K562 (cell line): ENCODE results near the gene AAK1. TPM values are rescaled to one million over a fixed set of nuclear protein-coding genes. Genes with fewer than 3 reads are reported as not detected.

Source experiments
- ATAC-seq: fragments of 200-7000 bp; cut with Tn5 transposase; 3 replicates; pipeline ENCODE4 v1.9.1; 2020; ENCODE audit warnings: moderate library complexity
- BruUV-seq: library from RNA; stranded (reverse); fragments of 400-500 nt; replicated peaks from 2 replicates; lab custom pipeline; 2021; lab: Mats Ljungman, UMichigan
- CTCF ChIA-PET: fragments of 300-600 bp; formaldehyde crosslinking; extraction: SDS; loops from one replicate; lab custom pipeline; 2021; ENCODE audit warnings: low intra/inter-chr PET ratio; lab: Yijun Ruan, JAX
- POLR2A ChIA-PET: fragments of 300-600, 350-650 bp; sonication (Branson Sonifier 250); formaldehyde crosslinking; extraction: SDS; loops from one replicate; lab custom pipeline; 2021; ENCODE audit warnings: antibody characterized with exemption, inconsistent platforms; lab: Yijun Ruan, JAX
- DNase-seq, 4 experiments: peaks; one replicate each; pipeline versions ENCODE4 v3.0.0 to v3.0.0-alpha.2; 2011 to 2018; ENCODE audit warnings: low spot score in 3 of 4, mixed read lengths in 3 of 4; ENCODE audit errors: extremely low read depth in 1 of 4
- FAIRE-seq: peaks from 2 replicates; lab custom pipeline; 2011; peaks lifted over from hg19 to GRCh38; lab: Jason Lieb, UNC
- H2AFZ ChIP-seq: 2 replicates; pipeline ENCODE4 v1.6.0; 2011; ENCODE audit warnings: low read depth, low read length, control low read depth, inconsistent platforms
- H3K27ac ChIP-seq: fragments of 200-600 bp; 3 replicates; pipeline ENCODE4 v1.8.0; 2011; ENCODE audit warnings: low read depth, mild to moderate bottlenecking, control low read depth, inconsistent platforms, low read length, moderate library complexity, mixed read lengths; ENCODE audit errors: extremely low read depth
- H3K27me3 ChIP-seq, 2 experiments: fragments of 300-600 bp in 1 of 2; 2 replicates in 1 of 2; 3 replicates in 1 of 2; pipeline versions ENCODE4 v1.6.0 to v1.8.0; 2011; ENCODE audit warnings: inconsistent platforms in 2 of 2, low read length in 2 of 2, mild to moderate bottlenecking in 1 of 2, mixed read lengths in 1 of 2, moderate library complexity in 1 of 2; ENCODE audit not compliant: control insufficient read depth in 2 of 2, insufficient read depth in 2 of 2
- H3K36me3 ChIP-seq: fragments of 300-600 bp; 3 replicates; pipeline ENCODE4 v1.8.0; 2011; ENCODE audit warnings: mild to moderate bottlenecking, low read length, inconsistent platforms; ENCODE audit not compliant: control insufficient read depth, insufficient read depth
- H3K4me1 ChIP-seq, 2 experiments: fragments of 200-600 bp in 1 of 2; replicated peaks in 1 of 2; 2 replicates in 1 of 2; 3 replicates in 1 of 2; pipeline versions ENCODE4 v1.5.1 to v1.8.0; 2011; ENCODE audit warnings: inconsistent platforms in 2 of 2, low read length in 2 of 2, mild to moderate bottlenecking in 1 of 2, mixed read lengths in 1 of 2, moderate library complexity in 1 of 2; ENCODE audit not compliant: control insufficient read depth in 2 of 2, insufficient read depth in 2 of 2
- H3K4me2 ChIP-seq: 2 replicates; pipeline ENCODE4 v1.6.1; 2011; ENCODE audit warnings: low read length, control low read depth, inconsistent platforms, mixed read lengths; ENCODE audit not compliant: insufficient read depth
- H3K4me3 ChIP-seq: fragments of 200-600 bp; sonication (generic), shearing (Covaris generic); 2 replicates; pipeline ENCODE4 v1.5.1; 2016; ENCODE audit warnings: control low read depth, inconsistent platforms
- H3K79me2 ChIP-seq: fragments of 200-600 bp; 3 replicates; pipeline ENCODE4 v1.8.0; 2011; ENCODE audit warnings: low read length, inconsistent platforms; ENCODE audit not compliant: control insufficient read depth, insufficient read depth
- H3K9ac ChIP-seq, 2 experiments: 2 replicates each; pipeline versions ENCODE4 v1.6.0 to v1.6.1; 2011; ENCODE audit warnings: low read depth in 2 of 2, low read length in 2 of 2, control low read depth in 1 of 2, inconsistent platforms in 1 of 2, mild to moderate bottlenecking in 1 of 2, mixed read lengths in 1 of 2; ENCODE audit not compliant: insufficient read depth in 1 of 2
- H3K9me1 ChIP-seq: one replicate; pipeline ENCODE4 v1.6.0; 2011; ENCODE audit warnings: inconsistent platforms, mild to moderate bottlenecking, low read length, moderate library complexity; ENCODE audit not compliant: control insufficient read depth, insufficient read depth
- H3K9me3 ChIP-seq: replicated peaks from 2 replicates; pipeline ENCODE4 v1.5.1; 2011; ENCODE audit warnings: low read depth, low read length, inconsistent platforms; ENCODE audit not compliant: control insufficient read depth, insufficient read depth
- H4K20me1 ChIP-seq: replicated peaks from 2 replicates; pipeline ENCODE4 v1.6.1; 2011; ENCODE audit warnings: low read length, inconsistent platforms, mixed read lengths; ENCODE audit not compliant: control insufficient read depth, insufficient read depth
- ERF ChIP-seq: fragments of 450-650 bp; formaldehyde crosslinking; IDR thresholded peaks from 2 replicates; pipeline ENCODE4 v1.4.0; 2020; ENCODE audit warnings: mild to moderate bottlenecking, mixed read lengths
- ETS2 ChIP-seq: IDR thresholded peaks from 2 replicates; pipeline ENCODE4 v1.6.1; 2016; ENCODE audit warnings: borderline replicate concordance, missing genetic modification characterization, mild to moderate bottlenecking, moderate library complexity, missing compliant biosample characterization; ENCODE audit not compliant: poor library complexity, severe bottlenecking
- EWSR1 ChIP-seq: fragments of 450-650 bp; IDR thresholded peaks from 2 replicates; pipeline ENCODE4 v1.6.1; 2018; ENCODE audit warnings: borderline replicate concordance, mild to moderate bottlenecking, low read depth, moderate library complexity; ENCODE audit not compliant: partially characterized antibody
- NR1H2 ChIP-seq: sonication (generic); formaldehyde crosslinking; IDR thresholded peaks from 2 replicates; pipeline ENCODE4 v1.4.0; 2020; ENCODE audit warnings: mild to moderate bottlenecking, missing genetic modification reagents
- PCBP1 ChIP-seq: fragments of 200-400 bp; formaldehyde crosslinking; IDR thresholded peaks from 2 replicates; pipeline ENCODE4 v1.6.1; 2018; ENCODE audit warnings: mild to moderate bottlenecking, low read depth, low read length; ENCODE audit not compliant: poor library complexity, severe bottlenecking
- RBM17 ChIP-seq: fragments of 200-400 bp; formaldehyde crosslinking; IDR thresholded peaks from 2 replicates; pipeline ENCODE4 v1.6.1; 2017; ENCODE audit warnings: low read depth, mild to moderate bottlenecking, low read length, borderline replicate concordance
- SOX6 ChIP-seq: fragments of 450-650 bp; IDR thresholded peaks from 2 replicates; pipeline ENCODE4 v1.6.1; 2014; ENCODE audit warnings: mild to moderate bottlenecking
- SP2 ChIP-seq: IDR thresholded peaks from 2 replicates; pipeline ENCODE4 v1.6.1; 2011; ENCODE audit warnings: mild to moderate bottlenecking, low read depth, low read length, moderate library complexity; ENCODE audit not compliant: poor library complexity, severe bottlenecking; ENCODE audit errors: extremely low read depth
- ZEB2 ChIP-seq: fragments of 450-650 bp; IDR thresholded peaks from 2 replicates; pipeline ENCODE4 v1.6.1; 2016
- WGBS: fragments of 100-300 bp; shearing (Covaris generic); methylation state at CpG from one replicate; pipeline ENCODE4 v1.1.6; 2016; ENCODE audit warnings: low coverage, mixed read lengths; ENCODE audit not compliant: insufficient coverage; ENCODE audit errors: missing lambda C conversion rate; 5-methylcytosine and 5-hydroxymethylcytosine counted together
- in situ Hi-C: fragments of 300-500 bp; cut with MboI; formaldehyde crosslinking; loops from 4 replicates; pipeline ENCODE4 v1.15.0; 2018; ENCODE audit warnings: inconsistent platforms, mixed read lengths
- intact Hi-C: fragments of 100-400 bp; cut with micrococcal nuclease; formaldehyde crosslinking; loops from 2 replicates; pipeline ENCODE4 v1.14.2; 2022
- polyA plus RNA-seq, 8 experiments: library from polyadenylated mRNA; depleted of rRNA in 4 of 8; stranded (reverse) in 5 of 8; unstranded in 3 of 8; fragments of >200 nt; fragmentation: Nextera tagmentation in 2 of 8; fragmentation: Illumina TruSeq in 1 of 8; extraction: Ambion mirVana in 2 of 8; extraction: Trizol in 1 of 8; gene quantifications; 2 replicates each; pipeline versions ENCODE4 v1.2.1 to v1.2.3, GENCODE V29; 2011 to 2014; ENCODE audit warnings: inconsistent platforms in 1 of 8, missing spikeins in 1 of 8
- total RNA-seq, 7 experiments: library from RNA; depleted of rRNA in 6 of 7; stranded (reverse); fragments of >200 nt in 6 of 7; fragmentation: Illumina TruSeq in 2 of 7; extraction: Trizol in 2 of 7; gene quantifications; 2 replicates each; pipeline versions ENCODE4 v1.2.1 to v1.2.3, GENCODE V29; 2011 to 2021; ENCODE audit warnings: low replicate concordance in 1 of 7
- TF ChIP-seq, protein P1 (sequence below): sonication (generic); formaldehyde crosslinking; IDR thresholded peaks from 2 replicates; pipeline ENCODE4 v1.8.0; 2022; ENCODE audit warnings: missing genetic modification reagents, mild to moderate bottlenecking, borderline replicate concordance
- TF ChIP-seq, protein P2 (sequence below): fragments of 250-450 bp; sonication (Bioruptor Pico); IDR thresholded peaks from 2 replicates; pipeline ENCODE4 v1.5.0; 2020; ENCODE audit warnings: mild to moderate bottlenecking
- TF ChIP-seq, protein P3 (sequence below), 2 experiments: IDR thresholded peaks in 1 of 2; conservative IDR thresholded peaks in 1 of 2; 2 replicates each; pipeline ENCODE4 v1.6.1; 2016; ENCODE audit warnings: low read depth in 2 of 2, mild to moderate bottlenecking in 1 of 2, missing compliant biosample characterization in 1 of 2, missing genetic modification characterization in 1 of 2, moderate library complexity in 1 of 2
- TF ChIP-seq, protein P4 (sequence below), 3 experiments: IDR thresholded peaks in 2 of 3; conservative IDR thresholded peaks in 1 of 3; 2 replicates each; pipeline ENCODE4 v1.5.1; 2011 to 2012; ENCODE audit warnings: low read length in 3 of 3, mild to moderate bottlenecking in 3 of 3, control low read depth in 2 of 3, improper control_type of control experiment in 1 of 3, inconsistent platforms in 1 of 3, low read depth in 1 of 3, mixed read lengths in 1 of 3, moderate library complexity in 1 of 3; ENCODE audit not compliant: insufficient read depth in 2 of 3

The AAK1 gene
- total and polyA plus RNA-seq, 9 of the 15 experiments (the other 6 are each of a cell fraction or from before 2014, with no cell fraction given), result 0.89 to 17.1 (median 6.0) TPM

DNA sequence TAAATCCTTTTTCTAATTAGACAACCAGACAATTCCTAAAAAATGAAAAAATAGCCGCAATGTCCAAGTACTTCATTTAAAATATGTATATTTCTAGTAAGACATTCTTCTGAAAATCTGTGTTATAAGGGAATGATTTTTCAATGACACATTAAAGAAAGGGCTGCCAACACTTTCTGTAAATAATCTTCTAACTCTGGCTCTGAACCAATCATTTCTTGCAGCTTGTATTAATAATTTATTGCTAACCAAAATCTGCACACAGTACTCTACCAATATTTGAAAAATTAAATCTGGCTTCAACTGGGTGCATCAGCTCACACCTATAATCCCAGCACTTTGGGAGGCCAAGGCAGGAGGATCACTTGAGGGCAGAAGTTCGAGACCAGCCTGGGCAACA is 214.6 kb downstream of the AAK1 start:
- ATAC-seq, result no peak
- Histone ChIP-seq H3K4me1 (no peaks in the 10 kb centered on the region), H2AFZ (no peak overlapping the region), H3K9me3 (no peaks in the 10 kb centered on the region), H4K20me1 (no peaks in the 10 kb centered on the region), H3K36me3 (peaks cover 21% of the 10 kb centered on the region), H3K79me2 (no peaks in the 10 kb centered on the region), H3K4me3 (no peak overlapping the region), H3K9ac (no peak overlapping the region), H3K27ac (no peak overlapping the region), H3K27me3 (no peaks in the 10 kb centered on the region), H3K4me2 (no peak overlapping the region), H3K9me1 (no peaks in the 10 kb centered on the region)
- ChIA-PET POLR2A (interaction anchor here (0.9 to 1.3 kb wide), 3 partner anchors 8 to 28 kb away, joined by 4 to 6 read pairs (median 5); partner anchors contain the start of gene NFU1), CTCF (no interaction called here)
- intact Hi-C loops (no loop called here), in situ Hi-C loops (no loop called here)
- BruUV-seq, result no TSS peak
- FAIRE-seq, result no peak
- no peak for DNase-seq
- WGBS, result 72% methylated on average over 2 of the region's 2 CpGs
- TF ChIP-seq, protein P1, sequence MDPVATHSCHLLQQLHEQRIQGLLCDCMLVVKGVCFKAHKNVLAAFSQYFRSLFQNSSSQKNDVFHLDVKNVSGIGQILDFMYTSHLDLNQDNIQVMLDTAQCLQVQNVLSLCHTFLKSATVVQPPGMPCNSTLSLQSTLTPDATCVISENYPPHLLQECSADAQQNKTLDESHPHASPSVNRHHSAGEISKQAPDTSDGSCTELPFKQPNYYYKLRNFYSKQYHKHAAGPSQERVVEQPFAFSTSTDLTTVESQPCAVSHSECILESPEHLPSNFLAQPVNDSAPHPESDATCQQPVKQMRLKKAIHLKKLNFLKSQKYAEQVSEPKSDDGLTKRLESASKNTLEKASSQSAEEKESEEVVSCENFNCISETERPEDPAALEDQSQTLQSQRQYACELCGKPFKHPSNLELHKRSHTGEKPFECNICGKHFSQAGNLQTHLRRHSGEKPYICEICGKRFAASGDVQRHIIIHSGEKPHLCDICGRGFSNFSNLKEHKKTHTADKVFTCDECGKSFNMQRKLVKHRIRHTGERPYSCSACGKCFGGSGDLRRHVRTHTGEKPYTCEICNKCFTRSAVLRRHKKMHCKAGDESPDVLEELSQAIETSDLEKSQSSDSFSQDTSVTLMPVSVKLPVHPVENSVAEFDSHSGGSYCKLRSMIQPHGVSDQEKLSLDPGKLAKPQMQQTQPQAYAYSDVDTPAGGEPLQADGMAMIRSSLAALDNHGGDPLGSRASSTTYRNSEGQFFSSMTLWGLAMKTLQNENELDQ (CRISPR knock-in tag), result no peak
- no peak for TF ChIP-seq SOX6
- no peak for TF ChIP-seq ZEB2
- no peak for TF ChIP-seq NR1H2 (CRISPR knock-in tag)
- TF ChIP-seq, protein P2, sequence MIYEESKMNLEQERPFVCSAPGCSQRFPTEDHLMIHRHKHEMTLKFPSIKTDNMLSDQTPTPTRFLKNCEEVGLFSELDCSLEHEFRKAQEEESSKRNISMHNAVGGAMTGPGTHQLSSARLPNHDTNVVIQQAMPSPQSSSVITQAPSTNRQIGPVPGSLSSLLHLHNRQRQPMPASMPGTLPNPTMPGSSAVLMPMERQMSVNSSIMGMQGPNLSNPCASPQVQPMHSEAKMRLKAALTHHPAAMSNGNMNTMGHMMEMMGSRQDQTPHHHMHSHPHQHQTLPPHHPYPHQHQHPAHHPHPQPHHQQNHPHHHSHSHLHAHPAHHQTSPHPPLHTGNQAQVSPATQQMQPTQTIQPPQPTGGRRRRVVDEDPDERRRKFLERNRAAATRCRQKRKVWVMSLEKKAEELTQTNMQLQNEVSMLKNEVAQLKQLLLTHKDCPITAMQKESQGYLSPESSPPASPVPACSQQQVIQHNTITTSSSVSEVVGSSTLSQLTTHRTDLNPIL (CRISPR knock-in tag), result no peak
- TF ChIP-seq, protein P3, sequence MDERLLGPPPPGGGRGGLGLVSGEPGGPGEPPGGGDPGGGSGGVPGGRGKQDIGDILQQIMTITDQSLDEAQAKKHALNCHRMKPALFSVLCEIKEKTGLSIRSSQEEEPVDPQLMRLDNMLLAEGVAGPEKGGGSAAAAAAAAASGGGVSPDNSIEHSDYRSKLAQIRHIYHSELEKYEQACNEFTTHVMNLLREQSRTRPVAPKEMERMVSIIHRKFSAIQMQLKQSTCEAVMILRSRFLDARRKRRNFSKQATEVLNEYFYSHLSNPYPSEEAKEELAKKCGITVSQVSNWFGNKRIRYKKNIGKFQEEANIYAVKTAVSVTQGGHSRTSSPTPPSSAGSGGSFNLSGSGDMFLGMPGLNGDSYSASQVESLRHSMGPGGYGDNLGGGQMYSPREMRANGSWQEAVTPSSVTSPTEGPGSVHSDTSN (CRISPR knock-in tag; IDR thresholded peaks at IDR 0.05; ENCODE audit: low read depth), result no peak
- TF ChIP-seq, protein P3 (tag; conservative IDR thresholded peaks at IDR 0.05; ENCODE audit: low read depth), result no peak
- TF ChIP-seq, protein P4, sequence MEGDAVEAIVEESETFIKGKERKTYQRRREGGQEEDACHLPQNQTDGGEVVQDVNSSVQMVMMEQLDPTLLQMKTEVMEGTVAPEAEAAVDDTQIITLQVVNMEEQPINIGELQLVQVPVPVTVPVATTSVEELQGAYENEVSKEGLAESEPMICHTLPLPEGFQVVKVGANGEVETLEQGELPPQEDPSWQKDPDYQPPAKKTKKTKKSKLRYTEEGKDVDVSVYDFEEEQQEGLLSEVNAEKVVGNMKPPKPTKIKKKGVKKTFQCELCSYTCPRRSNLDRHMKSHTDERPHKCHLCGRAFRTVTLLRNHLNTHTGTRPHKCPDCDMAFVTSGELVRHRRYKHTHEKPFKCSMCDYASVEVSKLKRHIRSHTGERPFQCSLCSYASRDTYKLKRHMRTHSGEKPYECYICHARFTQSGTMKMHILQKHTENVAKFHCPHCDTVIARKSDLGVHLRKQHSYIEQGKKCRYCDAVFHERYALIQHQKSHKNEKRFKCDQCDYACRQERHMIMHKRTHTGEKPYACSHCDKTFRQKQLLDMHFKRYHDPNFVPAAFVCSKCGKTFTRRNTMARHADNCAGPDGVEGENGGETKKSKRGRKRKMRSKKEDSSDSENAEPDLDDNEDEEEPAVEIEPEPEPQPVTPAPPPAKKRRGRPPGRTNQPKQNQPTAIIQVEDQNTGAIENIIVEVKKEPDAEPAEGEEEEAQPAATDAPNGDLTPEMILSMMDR (IDR thresholded peaks at IDR 0.05 in 2 of 3, conservative IDR thresholded peaks at IDR 0.05 in 1 of 3; ENCODE audit: insufficient read depth in 2 of 3, low read depth in 1 of 3, low read length in 3 of 3), result no peak
- TF ChIP-seq ERF (CRISPR knock-in tag), result no peak
- TF ChIP-seq SP2, result no peak
- TF ChIP-seq ETS2, result no peak
- TF ChIP-seq EWSR1, result no peak
- no peak for TF ChIP-seq PCBP1
- TF ChIP-seq RBM17, result no peak
